Activated CD4-positive, CD25-positive, alpha-beta regulatory T cell treated with anti-CD3 and anti-CD28 coated beads, Interleukin-2, amount 50 U/mL, for 16 hours (primary cell): Measurements from ENCODE around the gene CDYL2.
"Not testable (repeated sequence)": the region's sequence is repeated elsewhere in the genome, so short reads cannot be mapped to it uniquely, and the experiment has no call there.

ENCODE experiments used
- DNase-seq: peaks from one replicate; pipeline ENCODE4 v3.0.0-alpha.2; 2020; ENCODE audit warnings: low read depth, low spot score

CDYL2 gene

DNA sequence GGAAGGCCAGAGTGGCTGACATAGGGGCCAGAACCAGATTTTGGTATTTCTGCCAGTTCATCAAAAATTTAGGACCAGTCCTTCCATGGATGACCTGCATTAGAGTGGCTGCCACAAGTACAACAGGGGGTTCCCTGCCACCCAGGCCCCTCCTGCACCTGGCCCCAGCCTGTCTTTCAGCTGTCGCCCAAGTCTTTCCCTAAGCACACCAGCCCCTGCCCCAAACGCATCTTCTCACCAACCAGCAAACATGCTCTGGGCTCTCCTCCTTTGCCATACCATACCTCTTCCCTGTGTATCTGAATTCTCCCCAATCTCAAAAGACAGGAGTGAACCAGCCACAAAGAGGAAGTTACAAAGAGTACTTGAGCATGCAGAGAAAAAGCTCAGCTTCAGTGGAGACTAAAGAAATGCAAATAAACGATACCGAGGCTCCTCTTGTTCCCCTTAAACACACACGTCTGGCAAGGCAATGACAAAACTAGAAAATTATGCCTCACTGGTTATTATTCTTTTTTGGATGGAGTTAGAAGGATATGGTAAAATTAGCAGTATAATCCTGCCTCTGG, 133.0 kb downstream of the CDYL2 start:
- no peak for DNase-seq

DNA sequence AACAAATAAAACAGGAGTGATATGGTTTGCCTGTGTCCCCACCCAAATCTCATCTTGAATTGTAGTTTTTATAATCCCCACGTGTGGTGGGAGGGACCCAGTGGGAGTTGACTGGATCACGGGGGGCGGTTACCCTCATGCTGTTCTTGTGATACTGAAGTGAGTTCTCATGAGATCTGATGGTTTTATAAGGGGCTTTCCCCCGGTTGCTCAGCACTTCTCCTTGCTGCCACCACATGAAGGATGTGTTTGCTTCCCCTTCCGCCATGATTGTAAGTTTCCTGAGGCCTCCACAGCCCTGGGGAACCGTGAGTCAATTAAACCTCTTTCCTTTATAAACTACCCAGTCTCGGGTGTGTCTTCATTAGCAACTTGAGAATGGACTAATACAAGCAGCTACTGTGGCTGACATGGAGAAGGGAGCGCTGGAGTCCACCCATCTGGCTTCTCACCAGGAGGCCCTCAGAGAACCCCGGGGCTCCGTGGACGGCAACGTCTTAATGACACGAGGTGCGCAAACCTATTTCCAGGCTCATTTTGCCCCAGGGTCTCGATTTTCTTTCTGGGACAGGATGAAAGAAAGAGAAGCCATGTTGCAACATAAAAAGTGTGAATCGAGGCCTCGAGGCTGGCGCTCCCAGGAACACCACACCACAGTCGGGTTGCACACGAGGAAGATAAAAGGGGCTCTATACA, 134.1 kb downstream of the CDYL2 start:
- no peak for DNase-seq

DNA sequence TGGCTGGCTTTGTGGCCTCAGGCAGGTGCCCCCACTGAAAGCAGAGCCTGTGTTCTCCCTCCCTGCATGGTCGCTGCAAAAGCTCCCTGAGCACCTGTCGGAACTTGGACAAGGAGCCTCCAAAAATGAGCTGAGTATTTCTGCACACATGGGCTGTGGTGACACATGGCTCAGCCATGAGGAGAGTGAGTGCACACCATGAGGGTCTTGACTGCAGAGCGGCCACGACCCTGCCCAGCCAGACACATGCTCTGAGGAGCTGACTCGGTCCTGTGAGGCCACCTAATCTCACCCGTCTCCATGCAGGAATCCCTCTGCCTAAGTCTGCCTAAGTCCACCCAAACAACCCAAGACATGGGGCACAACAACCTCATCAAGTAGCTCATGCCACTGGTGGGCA, 134.7 kb downstream of the CDYL2 start:
- no peak for DNase-seq

DNA sequence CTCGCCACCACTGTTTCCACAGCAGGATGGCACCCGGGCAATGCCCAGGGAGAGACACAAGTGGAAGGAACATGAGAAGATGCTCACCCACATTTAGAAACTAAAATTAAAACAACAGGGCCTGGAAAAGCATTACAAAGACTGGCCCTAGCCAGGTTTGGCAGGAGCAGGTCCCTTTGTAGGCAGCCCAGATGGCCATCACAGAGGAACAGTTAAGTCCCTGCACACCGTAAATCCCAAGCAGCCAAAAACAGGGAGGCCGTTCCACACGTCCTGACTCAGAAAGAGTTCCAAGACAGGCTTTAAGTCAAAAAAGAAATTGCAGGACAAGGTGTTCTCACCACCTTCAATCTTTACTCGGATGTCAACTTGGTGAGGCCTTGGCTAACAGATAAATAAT, 136.5 kb downstream of the CDYL2 start:
- no peak for DNase-seq

DNA sequence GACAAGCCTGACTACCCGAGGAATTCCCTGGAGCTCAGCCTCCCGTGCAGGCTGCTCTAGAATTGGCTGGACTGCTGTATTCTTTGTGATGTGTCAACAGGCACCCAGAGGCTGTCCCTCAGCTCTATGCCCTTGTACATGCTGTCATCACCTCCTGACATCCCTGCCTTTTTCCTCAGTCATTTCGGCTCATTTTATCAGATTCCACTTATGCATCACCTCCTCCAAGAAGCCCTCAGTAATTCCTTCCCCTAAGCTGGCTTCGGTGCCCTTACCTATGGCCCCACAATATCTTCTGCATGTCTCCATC, 137.2 kb downstream of the CDYL2 start:
- no peak for DNase-seq

DNA sequence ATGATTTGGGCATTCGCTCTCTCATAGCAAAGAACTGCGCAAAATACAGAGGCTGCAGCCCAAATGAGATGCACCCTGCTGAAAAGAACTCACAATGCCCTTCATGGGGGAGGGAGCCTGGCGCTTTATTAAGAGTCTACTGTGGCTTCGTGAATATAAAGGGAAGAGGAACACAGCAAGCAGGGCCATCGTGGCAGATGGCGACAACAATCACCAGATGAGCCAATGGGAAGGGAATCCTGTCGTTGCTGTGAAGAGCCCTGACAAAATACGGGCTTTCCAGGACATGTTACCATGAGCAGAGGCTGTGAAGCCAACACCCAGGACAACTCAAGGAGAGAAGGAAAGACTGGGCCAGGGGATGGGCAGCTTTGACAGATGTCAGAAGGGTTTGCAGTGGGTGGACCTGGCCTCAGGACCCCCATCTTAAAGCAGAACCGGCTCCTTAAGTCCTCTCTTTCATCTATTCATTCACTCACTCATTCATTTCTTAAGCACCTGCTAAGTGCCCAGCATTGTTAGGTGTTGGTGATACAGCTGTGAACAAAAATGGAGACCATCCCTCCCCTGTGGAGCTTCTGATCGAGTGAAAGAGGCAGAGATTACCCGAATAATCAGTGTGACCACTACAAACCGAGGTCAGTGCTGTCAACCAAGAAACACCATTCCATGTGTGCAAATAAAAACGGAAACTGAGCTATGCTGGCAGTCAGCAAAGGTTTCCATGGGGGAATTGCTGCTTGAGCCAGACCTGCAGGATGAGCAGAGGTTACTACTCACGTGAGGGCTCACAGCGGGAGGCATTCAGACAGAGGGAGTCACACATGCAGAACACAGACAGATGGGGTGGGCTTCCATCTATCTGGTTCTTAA, 137.8 kb downstream of the CDYL2 start:
- no peak for DNase-seq

DNA sequence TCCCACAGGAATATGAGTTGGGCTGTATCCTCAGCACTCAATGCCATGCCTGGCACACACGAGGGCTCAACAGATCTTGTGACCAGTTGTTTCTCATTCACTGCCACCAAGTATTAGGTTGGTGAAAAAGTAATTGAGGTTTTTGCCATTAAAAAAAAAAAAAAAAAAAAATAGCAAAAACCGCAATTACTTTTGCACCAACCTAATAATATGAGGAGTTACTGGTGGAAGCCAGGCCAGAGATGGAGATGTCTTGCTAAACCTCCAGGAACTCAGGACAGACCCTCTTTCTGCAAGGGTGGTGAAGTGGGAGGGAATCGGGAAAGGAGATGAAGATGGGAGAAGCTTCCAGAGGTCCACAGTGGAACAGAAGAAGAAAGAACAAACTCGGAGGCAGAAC, 139.0 kb downstream of the CDYL2 start:
- no peak for DNase-seq

DNA sequence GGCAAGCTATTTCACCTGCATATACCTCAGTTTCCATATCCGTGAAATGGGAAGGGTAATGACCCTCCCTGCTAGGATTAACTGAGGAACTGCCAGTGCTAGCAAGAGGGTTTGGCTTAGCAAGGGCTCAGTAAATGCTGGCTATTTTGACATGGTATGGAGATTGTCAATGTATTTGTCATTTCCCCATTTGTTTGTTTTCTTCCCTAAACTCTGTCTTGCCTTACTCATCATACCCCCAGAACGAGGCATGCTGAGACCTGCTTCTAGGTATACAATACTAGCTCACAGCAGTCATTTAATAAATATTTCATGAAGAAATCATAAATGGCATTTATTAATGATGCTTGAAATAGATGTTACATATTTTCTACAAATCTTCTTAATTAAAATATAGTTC, 139.6 kb downstream of the CDYL2 start:
- DNase-seq: no peak

DNA sequence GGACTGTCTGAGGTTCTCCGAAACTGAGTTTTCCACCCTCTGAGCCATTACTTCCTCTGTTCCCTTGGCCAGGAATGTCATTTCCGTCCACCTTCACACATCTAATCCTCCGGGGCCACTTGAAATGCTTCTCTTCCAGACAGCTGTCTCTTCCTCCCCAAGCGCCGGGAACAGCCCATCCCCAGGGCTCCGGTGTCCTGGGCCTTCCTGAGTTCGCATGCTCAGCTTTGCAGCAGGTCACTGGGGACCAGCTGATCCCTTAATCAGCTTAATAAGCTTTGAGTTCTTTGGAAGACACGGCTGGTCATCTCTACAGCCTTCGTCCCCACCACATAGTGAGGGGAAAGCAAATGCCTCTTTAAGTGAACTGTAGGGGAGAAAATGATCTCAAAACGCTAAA, 140.2 kb downstream of the CDYL2 start:
- no peak for DNase-seq

DNA sequence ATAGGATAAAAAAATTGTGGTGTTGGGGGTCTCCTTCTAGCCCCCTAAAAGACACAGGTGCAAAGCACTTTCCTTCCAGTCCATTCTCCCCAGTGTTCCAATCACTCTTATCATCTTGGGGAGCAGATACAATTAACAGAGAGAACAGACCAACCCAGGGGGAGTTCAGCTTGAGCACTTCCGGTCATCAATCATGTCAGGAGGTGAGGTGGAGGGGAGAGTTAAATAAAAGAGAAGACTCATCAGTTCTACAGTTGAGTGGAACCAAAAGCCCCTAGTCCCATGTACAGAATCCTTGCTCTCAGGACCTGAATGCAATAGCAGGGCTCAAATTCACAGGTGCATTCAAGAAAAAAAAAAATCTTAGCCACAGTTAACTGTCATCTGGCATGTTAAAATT, 141.3 kb downstream of the CDYL2 start:
- no peak for DNase-seq

DNA sequence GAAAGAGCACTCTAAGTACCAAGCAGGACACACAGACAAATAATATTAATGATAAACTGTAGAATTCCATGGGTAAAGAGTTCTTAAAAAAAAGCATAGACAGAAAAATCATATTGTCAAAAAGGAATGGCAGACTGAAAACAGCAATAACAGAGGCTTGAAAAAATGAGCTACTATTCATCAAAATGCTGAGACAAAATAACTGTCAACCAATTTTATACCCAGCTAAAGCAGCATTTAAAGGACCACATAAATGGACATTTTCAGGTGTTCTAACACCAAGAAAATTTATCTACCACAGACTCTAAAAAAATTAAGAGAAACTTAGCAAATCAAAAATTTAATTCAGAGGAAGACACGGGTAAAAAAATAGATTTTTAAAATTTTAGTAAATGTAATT, 144.5 kb downstream of the CDYL2 start:
- DNase-seq: no peak

DNA sequence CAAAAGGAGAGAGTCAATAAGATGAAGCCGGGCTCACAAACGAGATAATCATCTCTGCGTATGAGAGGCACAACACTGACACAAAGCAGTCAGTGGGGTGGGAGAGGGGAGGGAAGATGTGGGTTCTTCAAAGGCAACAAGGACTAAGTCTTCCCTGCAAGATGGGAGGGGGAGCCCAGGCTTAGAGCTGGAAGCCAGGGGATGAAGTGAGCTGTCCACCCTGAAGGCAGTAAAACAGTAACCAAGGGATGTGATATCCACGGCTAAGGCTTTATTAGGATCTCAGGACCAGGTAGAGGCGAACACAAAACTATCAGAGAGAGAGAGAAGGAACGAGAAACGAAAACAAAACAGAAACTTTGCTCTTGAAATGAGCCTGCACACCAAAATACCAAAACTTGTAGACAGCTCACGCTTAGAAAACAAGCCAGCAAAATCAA, 147.7 kb downstream of the CDYL2 start:
- DNase-seq: peak; percentile 11

DNA sequence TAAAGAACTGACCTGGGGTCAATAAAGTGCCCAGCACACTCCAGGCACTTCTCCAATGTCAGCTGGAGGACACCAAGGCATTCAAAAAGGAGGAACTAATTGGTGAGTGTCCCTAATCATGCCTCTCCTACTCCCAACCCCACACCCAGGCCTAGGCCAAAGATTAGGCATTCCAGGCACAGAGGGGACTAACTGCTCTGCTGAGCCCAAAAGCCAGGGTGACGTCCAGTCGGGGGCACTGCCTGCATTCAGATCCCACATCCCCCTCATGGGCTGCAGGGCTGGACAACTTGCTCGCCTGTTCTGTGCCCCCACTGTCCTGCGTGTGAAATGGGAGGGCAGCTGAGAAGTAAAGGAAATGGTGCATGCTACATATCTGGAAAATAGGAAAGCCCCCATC, 148.2 kb downstream of the CDYL2 start:
- DNase-seq: no peak

DNA sequence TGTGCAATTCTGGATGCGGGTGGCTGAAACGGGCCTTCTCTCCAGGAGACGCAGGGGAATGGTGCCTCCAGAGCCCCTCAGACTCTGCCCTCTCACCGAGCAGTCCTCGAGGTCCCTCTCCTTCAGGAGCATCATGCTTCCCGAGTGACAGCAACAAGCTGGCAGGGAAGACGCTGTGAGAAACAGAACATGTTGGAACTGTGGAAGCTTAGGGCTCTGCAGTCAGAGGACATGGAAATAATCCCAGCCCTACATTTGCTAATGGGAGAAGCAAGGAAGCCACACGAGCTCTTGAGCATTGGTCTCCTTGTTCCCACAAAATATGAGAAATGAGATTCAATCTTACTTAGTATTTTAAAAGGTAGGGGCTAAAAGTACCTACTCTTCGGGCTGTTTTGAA, 148.6 kb downstream of the CDYL2 start:
- DNase-seq: no peak

DNA sequence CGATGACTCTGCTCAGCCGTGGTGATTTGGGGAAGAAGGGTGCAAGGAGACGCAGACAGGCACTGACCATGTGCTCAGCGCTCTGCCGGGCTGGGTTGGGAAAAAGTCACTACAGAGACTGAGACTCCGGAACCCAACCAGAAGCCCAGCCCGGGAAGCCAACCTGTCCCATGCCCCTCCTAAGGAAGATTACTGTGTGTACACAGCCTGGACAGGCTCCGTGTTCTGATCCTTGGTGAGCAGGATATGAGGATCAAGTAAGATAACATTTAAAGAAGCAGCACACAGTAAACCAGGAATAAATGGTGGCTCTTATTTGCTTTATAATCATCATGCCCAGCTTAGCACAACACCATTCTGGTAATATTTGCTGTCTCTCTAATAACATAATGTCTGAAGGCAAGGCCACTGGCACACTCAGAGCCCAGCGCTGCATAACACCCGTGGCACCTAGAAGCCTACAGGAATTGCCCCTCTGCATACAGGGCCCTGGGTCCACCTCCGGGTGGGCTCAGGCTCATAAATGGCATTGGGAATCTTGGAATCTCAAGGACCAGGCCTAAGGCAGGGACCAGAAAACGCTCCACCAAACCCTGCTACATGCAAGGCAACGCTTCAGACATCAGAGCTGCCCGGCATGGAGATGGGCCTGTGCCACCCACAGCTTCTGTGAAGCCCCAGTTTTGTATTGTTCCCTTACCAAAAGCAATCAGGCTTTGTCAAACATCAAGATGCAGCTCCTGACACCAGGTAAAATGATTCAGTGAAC, 150.1 kb downstream of the CDYL2 start:
- DNase-seq: no peak

DNA sequence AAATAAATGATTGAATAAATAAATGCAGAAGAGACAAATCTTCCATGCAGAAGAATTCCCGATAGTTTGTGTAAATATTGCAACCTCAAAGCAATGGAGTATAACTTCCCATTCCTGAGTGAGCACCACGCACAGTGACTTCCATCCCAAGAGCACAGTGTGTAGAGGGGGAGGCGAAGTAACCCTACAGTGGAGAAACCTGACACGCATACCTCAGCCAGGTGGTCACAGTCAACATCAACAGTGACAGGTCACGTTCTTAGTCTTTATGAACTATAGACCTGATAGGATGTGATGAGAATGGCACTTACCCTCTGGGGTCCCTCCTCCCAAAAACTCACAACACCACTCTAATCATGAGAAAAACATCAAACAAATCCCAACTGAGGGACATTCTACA, 152.0 kb downstream of the CDYL2 start:
- no peak for DNase-seq

DNA sequence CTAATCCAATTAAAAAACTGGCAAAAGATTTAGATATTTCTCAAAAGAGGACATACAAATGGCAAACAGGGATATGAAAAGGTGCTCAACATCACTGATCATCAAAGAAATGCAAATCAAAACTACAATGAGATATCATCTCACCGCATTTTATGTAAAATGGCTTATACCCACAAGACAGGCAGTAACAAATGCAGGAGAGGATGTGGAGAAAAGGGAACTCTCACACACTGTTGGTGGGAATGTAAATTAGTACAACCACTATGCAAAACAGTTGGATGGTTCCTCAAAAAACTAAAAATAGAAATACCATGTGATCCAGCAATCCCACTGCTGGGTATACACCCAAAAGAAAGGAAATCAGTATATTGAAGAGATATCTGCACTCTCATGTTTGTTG, 154.1 kb downstream of the CDYL2 start:
- DNase-seq: not testable (repeated sequence)

DNA sequence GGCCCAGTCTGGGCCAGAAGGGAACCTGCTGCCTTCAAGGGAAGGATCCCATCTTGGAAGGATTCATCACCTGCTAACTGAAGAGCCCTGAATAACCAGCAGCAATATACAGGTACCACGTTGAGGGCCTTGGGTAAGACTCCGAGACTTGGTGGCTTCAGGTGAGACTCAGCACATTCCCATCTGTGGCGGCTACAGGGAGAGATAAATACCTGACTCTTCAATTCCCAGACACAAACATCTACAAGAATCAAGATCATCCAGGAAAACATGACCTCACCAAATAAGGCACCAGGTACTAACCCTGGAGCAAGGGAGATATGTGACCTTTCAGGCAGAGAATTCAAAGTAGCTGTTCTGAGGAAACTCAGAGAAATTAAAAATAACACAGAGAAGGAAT, 164.1 kb downstream of the CDYL2 start:
- no peak for DNase-seq

DNA sequence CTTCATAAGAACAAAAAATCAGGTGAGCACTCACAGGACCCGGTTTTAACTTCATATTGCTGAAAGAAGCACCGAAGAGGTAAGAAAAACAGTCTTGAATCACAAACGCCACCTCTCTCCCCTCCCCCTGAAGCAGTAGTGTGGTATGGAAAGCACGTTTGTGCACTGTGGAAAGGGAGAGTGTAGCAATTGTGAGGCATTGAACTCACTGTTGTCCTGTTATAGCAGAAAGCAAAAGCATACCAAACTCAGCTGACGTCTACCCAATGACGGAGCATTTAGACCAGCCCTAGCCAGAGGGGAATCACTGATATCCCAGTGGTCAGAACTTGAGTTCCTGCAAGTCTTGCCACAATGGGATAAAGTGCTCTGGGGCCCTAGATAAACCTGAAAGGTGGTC, 164.8 kb downstream of the CDYL2 start:
- no peak for DNase-seq

DNA sequence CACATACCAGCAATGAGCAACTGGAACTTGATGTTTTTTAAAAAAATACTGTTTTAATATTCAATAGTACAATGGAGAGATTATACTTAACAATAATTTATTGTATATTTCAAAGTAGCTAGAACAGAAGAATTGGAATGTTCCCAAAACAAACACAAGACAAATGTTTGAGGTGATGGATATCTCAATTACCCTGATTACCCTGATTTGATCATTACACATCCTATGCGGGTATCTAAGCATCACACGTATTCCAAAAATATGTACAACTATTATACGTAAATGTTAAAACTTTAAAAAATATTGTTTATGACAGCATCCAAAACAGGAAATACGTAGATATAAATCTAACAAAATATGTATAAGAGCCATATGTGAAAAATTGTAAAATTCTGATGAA, 166.8 kb downstream of the CDYL2 start:
- no peak for DNase-seq

DNA sequence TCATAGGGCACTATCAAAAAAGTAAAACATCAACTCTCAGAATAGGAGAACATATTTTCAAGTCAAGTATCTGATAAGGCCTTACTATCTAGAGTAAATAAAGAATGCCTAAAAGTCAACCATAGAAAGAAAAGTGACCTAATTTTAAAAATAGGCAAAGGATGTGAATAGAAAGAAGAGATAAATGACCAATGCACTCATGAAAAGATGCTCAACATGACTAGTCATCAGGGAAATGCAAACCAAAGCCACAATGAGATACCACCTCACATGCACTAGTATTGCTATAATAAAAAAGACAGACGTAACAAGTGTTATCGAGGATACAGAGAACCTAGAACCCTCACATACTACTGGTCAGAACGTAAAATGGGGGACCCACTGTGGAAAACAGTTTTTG, 172.8 kb downstream of the CDYL2 start:
- no peak for DNase-seq

DNA sequence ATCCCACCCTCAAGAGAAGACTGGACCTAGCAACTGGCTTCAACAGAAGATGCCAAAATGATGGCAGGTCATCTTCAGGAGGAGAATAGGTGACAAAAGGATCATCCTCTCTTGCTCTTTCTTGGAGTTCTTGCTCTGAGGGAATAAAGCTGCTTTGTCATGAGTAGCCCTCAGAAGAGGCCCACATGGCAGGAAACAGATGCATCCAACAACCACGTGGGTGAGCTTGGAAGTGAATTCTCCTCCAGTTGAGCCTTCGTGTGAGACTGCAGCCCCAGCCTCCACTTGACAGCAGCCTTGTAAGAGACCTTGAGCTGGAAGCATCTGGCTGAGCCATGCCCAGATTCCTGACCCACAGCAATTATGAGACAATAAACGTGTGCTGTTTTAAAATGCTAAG, 176.1 kb downstream of the CDYL2 start:
- no peak for DNase-seq
